ENCODE data around the gene CORO2B. TPM values are rescaled to one million over a fixed set of nuclear protein-coding genes. Genes with fewer than 3 reads are reported as not detected.

CORO2B gene
- polyA plus RNA-seq, 1 of the 3 experiments (the other 2 are of a cell fraction): 3.6 TPM

- TF ChIP-seq MAX (IDR thresholded peaks at IDR 0.05; ENCODE audit: low read depth) (no peak), ZBTB33 (IDR thresholded peaks at IDR 0.05; ENCODE audit: borderline replicate concordance, low read depth) (no peak), FOXJ3 (CRISPR knock-in tag; IDR thresholded peaks at IDR 0.05) (no peak)
Measured at GRCh38 chr15:68583936-68584755, 5.4 kb downstream of the CORO2B start (continued).

- no peak overlapping the region for H3K4me3 ChIP-seq (ENCODE audit: low read depth in 2 of 2, low read length in 1 of 2)
- no peaks in the 10 kb centered on the region for H4K20me1 ChIP-seq (ENCODE audit: insufficient read depth)
- WGBS (ENCODE audit: low lambda C conversion rate): 96% methylated on average over 13 of the region's 13 CpGs
- no peak overlapping the region for H2AFZ ChIP-seq (ENCODE audit: low read depth)
- POLR2A ChIA-PET: no interaction called here
- TF ChIP-seq TCF12 (IDR thresholded peaks at IDR 0.05): no peak
- no peak for TF ChIP-seq ELF1 (IDR thresholded peaks at IDR 0.05)
- no peak; the same call in 1 of the 2 replicates for TF ChIP-seq NFIC (IDR thresholded peaks at IDR 0.05; ENCODE audit: borderline replicate concordance)
- TF ChIP-seq CTCF (IDR thresholded peaks at IDR 0.05): no peak
- TF ChIP-seq FOXM1 (IDR thresholded peaks at IDR 0.05; ENCODE audit: low read depth): no peak
- no peak for TF ChIP-seq USF2 (IDR thresholded peaks at IDR 0.05; ENCODE audit: borderline replicate concordance, low read depth, low read length)
- TF ChIP-seq FOSL2 (IDR thresholded peaks at IDR 0.05; ENCODE audit: borderline replicate concordance, low read depth): no peak
- no peak for TF ChIP-seq PBX3 (IDR thresholded peaks at IDR 0.05)
- TF ChIP-seq RAD21 (IDR thresholded peaks at IDR 0.05; ENCODE audit: low read length): no peak
- no peak for TF ChIP-seq IRF3 (IDR thresholded peaks at IDR 0.05; ENCODE audit: low read depth, low read length)
- TF ChIP-seq SMC3 (IDR thresholded peaks at IDR 0.05; ENCODE audit: low read depth, low read length): no peak
- no peak for TF ChIP-seq RCOR1 (IDR thresholded peaks at IDR 0.05; ENCODE audit: low read length)
- TF ChIP-seq POLR2AphosphoS5 (IDR thresholded peaks at IDR 0.05; ENCODE audit: low read depth, low read length): no peak
- TF ChIP-seq SIN3A (IDR thresholded peaks at IDR 0.05; ENCODE audit: borderline replicate concordance, low read depth, low read length): no peak
- TF ChIP-seq JUND (IDR thresholded peaks at IDR 0.05): no peak
- TF ChIP-seq EP300 (IDR thresholded peaks at IDR 0.05; ENCODE audit: borderline replicate concordance in 1 of 2, low read depth in 1 of 2, low read length in 1 of 2): no peak
- DNase-seq: no peak
- no peaks in the 10 kb centered on the region for H3K9me3 ChIP-seq
- H3K9me2 ChIP-seq: no peaks in the 10 kb centered on the region
- peaks cover 19% of the 10 kb centered on the region for H3F3A ChIP-seq (replicated peaks; ENCODE audit: insufficient read depth)
- no peak overlapping the region for H3K9ac ChIP-seq
- no peaks in the 10 kb centered on the region for H3K36me3 ChIP-seq (replicated peaks in 1 of 2; ENCODE audit: control insufficient read depth in 1 of 2, insufficient read depth in 2 of 2, low read length in 1 of 2)
- CTCF ChIA-PET: interaction anchor here (0.9 to 1.5 kb wide), 2 partner anchors 31 to 90 kb away, joined by 3 to 6 read pairs; no protein-coding TSS in a partner anchor
- H3K4me1 ChIP-seq (ENCODE audit: control insufficient read depth in 1 of 2, insufficient read depth in 2 of 2, low read depth in 1 of 2, low read length in 1 of 2): peaks cover 0 to 27% of the 10 kb centered on the region in 2 experiments; a peak in 3 of 4 replicates
- H3K4me2 ChIP-seq: no peak overlapping the region
- H3K27me3 ChIP-seq (ENCODE audit: insufficient read depth): no peaks in the 10 kb centered on the region
- peaks cover 3% of the 10 kb centered on the region; the same call in 1 of the 2 replicates for H3K79me2 ChIP-seq (ENCODE audit: insufficient read depth)
- no peak overlapping the region for H3K27ac ChIP-seq (ENCODE audit: low read depth in 2 of 2, low read length in 1 of 2)
Measured at GRCh38 chr15:68584756-68585573, 6.2 kb downstream of the CORO2B start.
